HepG2 (cell line): ENCODE measurements around the gene PARP15. TPM values are rescaled to one million over a fixed set of nuclear protein-coding genes. Genes with fewer than 3 reads are reported as not detected.

Source experiments
- ATAD3A ChIP-seq: sonication (generic); formaldehyde crosslinking; IDR thresholded peaks from 2 replicates; pipeline ENCODE4 v1.4.0; 2020; ENCODE audit warnings: missing genetic modification reagents
- FOXC1 ChIP-seq: sonication (generic); formaldehyde crosslinking; IDR thresholded peaks from 2 replicates; pipeline ENCODE4 v1.8.0; 2022; ENCODE audit warnings: mild to moderate bottlenecking, missing genetic modification reagents, borderline replicate concordance
- KLF15 ChIP-seq: sonication (generic); formaldehyde crosslinking; IDR thresholded peaks from 2 replicates; pipeline ENCODE4 v1.8.1; 2023; ENCODE audit warnings: borderline replicate concordance, mild to moderate bottlenecking, inconsistent platforms, missing genetic modification reagents, mixed read lengths
- PAWR ChIP-seq: sonication (generic); formaldehyde crosslinking; IDR thresholded peaks from 2 replicates; pipeline ENCODE4 v1.4.0; 2020; ENCODE audit warnings: missing genetic modification reagents, mild to moderate bottlenecking, borderline replicate concordance
- SYNCRIP ChIP-seq: fragments of 200-400 bp; formaldehyde crosslinking; IDR thresholded peaks from 2 replicates; pipeline ENCODE4 v1.6.1; 2018; ENCODE audit warnings: mild to moderate bottlenecking, low read depth, low read length; ENCODE audit not compliant: insufficient read depth
- TRIM24 ChIP-seq: sonication (generic); formaldehyde crosslinking; IDR thresholded peaks from 2 replicates; pipeline ENCODE4 v1.8.0; 2022; ENCODE audit warnings: mild to moderate bottlenecking, missing genetic modification reagents
- ZFY ChIP-seq: sonication (generic); formaldehyde crosslinking; IDR thresholded peaks from 2 replicates; pipeline ENCODE4 v1.4.0; 2020; ENCODE audit warnings: missing genetic modification reagents
- ZNF430 ChIP-seq: sonication (generic); formaldehyde crosslinking; IDR thresholded peaks from 2 replicates; pipeline ENCODE4 v1.9.0; 2021; ENCODE audit warnings: mild to moderate bottlenecking, missing genetic modification reagents
- ZNF615 ChIP-seq: sonication (generic); formaldehyde crosslinking; IDR thresholded peaks from 2 replicates; pipeline ENCODE4 v1.5.0; 2020; ENCODE audit warnings: mild to moderate bottlenecking, missing genetic modification reagents, borderline replicate concordance
- ZNF674 ChIP-seq: sonication (generic); formaldehyde crosslinking; IDR thresholded peaks from 2 replicates; pipeline ENCODE4 v1.5.0; 2020; ENCODE audit warnings: low read depth, mild to moderate bottlenecking, missing genetic modification reagents
- polyA plus RNA-seq, 8 experiments: library from polyadenylated mRNA; depleted of rRNA in 3 of 8; stranded (reverse) in 7 of 8; unstranded in 1 of 8; fragments of >200 nt; fragmentation: Illumina TruSeq in 4 of 8; extraction: Trizol in 4 of 8; gene quantifications; 2 replicates each; pipeline versions ENCODE4 v1.2.1 to v1.2.3, GENCODE V29; 2011 to 2016; ENCODE audit warnings: low read depth in 4 of 8, missing spikeins in 1 of 8, mixed read lengths in 1 of 8; ENCODE audit not compliant: insufficient read depth in 1 of 8
- total RNA-seq, 5 experiments: library from RNA; depleted of rRNA; stranded (reverse); fragments of >200 nt; fragmentation: Illumina TruSeq; extraction: Trizol; gene quantifications; 2 replicates each; pipeline ENCODE4 v1.2.3, GENCODE V29; 2016; ENCODE audit warnings: low read depth in 1 of 5
- TF ChIP-seq, protein P1 (sequence below): sonication (generic); formaldehyde crosslinking; IDR thresholded peaks from 2 replicates; pipeline ENCODE4 v1.8.1; 2023; ENCODE audit warnings: mild to moderate bottlenecking, missing genetic modification reagents, borderline replicate concordance
- TF ChIP-seq, protein P2 (sequence below): sonication (generic); formaldehyde crosslinking; IDR thresholded peaks from 2 replicates; pipeline ENCODE4 v1.5.1; 2020; ENCODE audit warnings: missing genetic modification reagents, mild to moderate bottlenecking, borderline replicate concordance
- TF ChIP-seq, protein P3 (sequence below): IDR thresholded peaks from 2 replicates; pipeline ENCODE4 v1.6.1; 2016; ENCODE audit warnings: missing compliant biosample characterization, missing genetic modification reagents, borderline replicate concordance
- TF ChIP-seq, protein P4 (sequence below): sonication (generic); formaldehyde crosslinking; IDR thresholded peaks from 2 replicates; pipeline ENCODE4 v1.4.0; 2020; ENCODE audit warnings: missing genetic modification reagents
- TF ChIP-seq, protein P5 (sequence below): sonication (generic); formaldehyde crosslinking; IDR thresholded peaks from 2 replicates; pipeline ENCODE4 v1.4.0; 2020; ENCODE audit warnings: missing genetic modification reagents

Gene PARP15
- total and polyA plus RNA-seq, 2 of the 13 experiments (the other 11 are each of a cell fraction or from before 2014, with no cell fraction given) = 0.02 TPM; not detected in 1

DNA sequence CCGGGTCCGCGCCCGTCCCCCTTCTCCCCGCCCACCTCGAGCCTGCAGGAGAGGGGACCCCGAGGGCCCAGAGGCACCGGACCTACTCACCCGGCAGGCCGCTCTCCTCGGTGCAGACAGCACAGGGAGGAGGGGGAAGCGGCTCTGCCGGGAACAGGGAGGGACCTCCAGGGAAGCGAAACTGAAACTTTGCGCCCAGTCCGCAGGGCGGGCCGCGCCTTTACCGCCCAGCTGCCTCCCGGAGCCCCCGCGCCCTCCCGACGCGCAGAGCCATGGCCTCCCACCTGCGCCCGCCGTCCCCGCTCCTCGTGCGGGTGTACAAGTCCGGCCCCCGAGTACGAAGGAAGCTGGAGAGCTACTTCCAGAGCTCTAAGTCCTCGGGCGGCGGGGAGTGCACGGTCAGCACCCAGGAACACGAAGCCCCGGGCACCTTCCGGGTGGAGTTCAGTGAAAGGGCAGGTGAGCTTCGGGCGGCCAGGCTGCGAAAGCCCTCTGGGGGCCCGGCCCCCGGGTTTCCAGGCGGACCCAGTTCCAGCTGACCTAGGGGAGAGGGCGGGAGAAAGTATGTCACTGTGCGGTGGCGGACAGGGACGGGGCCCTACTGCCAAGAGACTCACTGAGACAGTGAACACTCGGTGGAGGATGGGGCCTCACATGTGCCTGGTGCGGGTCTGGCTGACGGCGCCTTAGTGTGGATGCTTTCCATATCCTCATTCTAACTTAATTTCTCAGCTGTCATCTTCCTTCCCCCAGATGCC, 13.1 kb upstream of the PARP15 start, which contains the start of the genes DTX3L and PARP9 (continued):
- TF ChIP-seq ZNF615 (no peak), PAWR (CRISPR knock-in tag) (peak; percentile 79; the same call in 1 of the 2 replicates), ATAD3A (CRISPR knock-in tag) (no peak), ZFY (peak; percentile 91), FOXC1 (peak; percentile 60; the same call in 1 of the 2 replicates), TRIM24 (no peak), ZNF430 (CRISPR knock-in tag) (peak; percentile 77), SYNCRIP (no peak), KLF15 (no peak), ZNF674 (CRISPR knock-in tag) (no peak)
- TF ChIP-seq, protein P1, sequence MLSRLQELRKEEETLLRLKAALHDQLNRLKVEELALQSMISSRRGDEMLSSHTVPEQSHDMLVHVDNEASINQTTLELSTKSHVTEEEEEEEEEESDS (CRISPR knock-in tag) = no peak
- TF ChIP-seq, protein P2, sequence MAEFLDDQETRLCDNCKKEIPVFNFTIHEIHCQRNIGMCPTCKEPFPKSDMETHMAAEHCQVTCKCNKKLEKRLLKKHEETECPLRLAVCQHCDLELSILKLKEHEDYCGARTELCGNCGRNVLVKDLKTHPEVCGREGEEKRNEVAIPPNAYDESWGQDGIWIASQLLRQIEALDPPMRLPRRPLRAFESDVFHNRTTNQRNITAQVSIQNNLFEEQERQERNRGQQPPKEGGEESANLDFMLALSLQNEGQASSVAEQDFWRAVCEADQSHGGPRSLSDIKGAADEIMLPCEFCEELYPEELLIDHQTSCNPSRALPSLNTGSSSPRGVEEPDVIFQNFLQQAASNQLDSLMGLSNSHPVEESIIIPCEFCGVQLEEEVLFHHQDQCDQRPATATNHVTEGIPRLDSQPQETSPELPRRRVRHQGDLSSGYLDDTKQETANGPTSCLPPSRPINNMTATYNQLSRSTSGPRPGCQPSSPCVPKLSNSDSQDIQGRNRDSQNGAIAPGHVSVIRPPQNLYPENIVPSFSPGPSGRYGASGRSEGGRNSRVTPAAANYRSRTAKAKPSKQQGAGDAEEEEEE (CRISPR knock-in tag) = no peak
- TF ChIP-seq, protein P3, sequence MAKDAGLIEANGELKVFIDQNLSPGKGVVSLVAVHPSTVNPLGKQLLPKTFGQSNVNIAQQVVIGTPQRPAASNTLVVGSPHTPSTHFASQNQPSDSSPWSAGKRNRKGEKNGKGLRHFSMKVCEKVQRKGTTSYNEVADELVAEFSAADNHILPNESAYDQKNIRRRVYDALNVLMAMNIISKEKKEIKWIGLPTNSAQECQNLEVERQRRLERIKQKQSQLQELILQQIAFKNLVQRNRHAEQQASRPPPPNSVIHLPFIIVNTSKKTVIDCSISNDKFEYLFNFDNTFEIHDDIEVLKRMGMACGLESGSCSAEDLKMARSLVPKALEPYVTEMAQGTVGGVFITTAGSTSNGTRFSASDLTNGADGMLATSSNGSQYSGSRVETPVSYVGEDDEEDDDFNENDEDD (CRISPR knock-in tag) = peak; percentile 64; the same call in 1 of the 2 replicates
- TF ChIP-seq, protein P4, sequence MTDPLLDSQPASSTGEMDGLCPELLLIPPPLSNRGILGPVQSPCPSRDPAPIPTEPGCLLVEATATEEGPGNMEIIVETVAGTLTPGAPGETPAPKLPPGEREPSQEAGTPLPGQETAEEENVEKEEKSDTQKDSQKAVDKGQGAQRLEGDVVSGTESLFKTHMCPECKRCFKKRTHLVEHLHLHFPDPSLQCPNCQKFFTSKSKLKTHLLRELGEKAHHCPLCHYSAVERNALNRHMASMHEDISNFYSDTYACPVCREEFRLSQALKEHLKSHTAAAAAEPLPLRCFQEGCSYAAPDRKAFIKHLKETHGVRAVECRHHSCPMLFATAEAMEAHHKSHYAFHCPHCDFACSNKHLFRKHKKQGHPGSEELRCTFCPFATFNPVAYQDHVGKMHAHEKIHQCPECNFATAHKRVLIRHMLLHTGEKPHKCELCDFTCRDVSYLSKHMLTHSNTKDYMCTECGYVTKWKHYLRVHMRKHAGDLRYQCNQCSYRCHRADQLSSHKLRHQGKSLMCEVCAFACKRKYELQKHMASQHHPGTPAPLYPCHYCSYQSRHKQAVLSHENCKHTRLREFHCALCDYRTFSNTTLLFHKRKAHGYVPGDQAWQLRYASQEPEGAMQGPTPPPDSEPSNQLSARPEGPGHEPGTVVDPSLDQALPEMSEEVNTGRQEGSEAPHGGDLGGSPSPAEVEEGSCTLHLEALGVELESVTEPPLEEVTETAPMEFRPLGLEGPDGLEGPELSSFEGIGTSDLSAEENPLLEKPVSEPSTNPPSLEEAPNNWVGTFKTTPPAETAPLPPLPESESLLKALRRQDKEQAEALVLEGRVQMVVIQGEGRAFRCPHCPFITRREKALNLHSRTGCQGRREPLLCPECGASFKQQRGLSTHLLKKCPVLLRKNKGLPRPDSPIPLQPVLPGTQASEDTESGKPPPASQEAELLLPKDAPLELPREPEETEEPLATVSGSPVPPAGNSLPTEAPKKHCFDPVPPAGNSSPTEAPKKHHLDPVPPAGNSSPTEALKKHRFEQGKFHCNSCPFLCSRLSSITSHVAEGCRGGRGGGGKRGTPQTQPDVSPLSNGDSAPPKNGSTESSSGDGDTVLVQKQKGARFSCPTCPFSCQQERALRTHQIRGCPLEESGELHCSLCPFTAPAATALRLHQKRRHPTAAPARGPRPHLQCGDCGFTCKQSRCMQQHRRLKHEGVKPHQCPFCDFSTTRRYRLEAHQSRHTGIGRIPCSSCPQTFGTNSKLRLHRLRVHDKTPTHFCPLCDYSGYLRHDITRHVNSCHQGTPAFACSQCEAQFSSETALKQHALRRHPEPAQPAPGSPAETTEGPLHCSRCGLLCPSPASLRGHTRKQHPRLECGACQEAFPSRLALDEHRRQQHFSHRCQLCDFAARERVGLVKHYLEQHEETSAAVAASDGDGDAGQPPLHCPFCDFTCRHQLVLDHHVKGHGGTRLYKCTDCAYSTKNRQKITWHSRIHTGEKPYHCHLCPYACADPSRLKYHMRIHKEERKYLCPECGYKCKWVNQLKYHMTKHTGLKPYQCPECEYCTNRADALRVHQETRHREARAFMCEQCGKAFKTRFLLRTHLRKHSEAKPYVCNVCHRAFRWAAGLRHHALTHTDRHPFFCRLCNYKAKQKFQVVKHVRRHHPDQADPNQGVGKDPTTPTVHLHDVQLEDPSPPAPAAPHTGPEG (CRISPR knock-in tag) = peak; percentile 96
- TF ChIP-seq, protein P5, sequence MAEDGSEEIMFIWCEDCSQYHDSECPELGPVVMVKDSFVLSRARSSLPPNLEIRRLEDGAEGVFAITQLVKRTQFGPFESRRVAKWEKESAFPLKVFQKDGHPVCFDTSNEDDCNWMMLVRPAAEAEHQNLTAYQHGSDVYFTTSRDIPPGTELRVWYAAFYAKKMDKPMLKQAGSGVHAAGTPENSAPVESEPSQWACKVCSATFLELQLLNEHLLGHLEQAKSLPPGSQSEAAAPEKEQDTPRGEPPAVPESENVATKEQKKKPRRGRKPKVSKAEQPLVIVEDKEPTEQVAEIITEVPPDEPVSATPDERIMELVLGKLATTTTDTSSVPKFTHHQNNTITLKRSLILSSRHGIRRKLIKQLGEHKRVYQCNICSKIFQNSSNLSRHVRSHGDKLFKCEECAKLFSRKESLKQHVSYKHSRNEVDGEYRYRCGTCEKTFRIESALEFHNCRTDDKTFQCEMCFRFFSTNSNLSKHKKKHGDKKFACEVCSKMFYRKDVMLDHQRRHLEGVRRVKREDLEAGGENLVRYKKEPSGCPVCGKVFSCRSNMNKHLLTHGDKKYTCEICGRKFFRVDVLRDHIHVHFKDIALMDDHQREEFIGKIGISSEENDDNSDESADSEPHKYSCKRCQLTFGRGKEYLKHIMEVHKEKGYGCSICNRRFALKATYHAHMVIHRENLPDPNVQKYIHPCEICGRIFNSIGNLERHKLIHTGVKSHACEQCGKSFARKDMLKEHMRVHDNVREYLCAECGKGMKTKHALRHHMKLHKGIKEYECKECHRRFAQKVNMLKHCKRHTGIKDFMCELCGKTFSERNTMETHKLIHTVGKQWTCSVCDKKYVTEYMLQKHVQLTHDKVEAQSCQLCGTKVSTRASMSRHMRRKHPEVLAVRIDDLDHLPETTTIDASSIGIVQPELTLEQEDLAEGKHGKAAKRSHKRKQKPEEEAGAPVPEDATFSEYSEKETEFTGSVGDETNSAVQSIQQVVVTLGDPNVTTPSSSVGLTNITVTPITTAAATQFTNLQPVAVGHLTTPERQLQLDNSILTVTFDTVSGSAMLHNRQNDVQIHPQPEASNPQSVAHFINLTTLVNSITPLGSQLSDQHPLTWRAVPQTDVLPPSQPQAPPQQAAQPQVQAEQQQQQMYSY (CRISPR knock-in tag) = 0 out of 2 replicates have a peak, but pooled peaks have one; percentile 23
